Naive B cell (primary cell): ENCODE results near the gene BTG2. TPM values are rescaled to one million over a fixed set of nuclear protein-coding genes. Genes with fewer than 3 reads are reported as not detected.
"Not testable (repeated sequence)": the region's sequence is repeated elsewhere in the genome, so short reads cannot be mapped to it uniquely, and the experiment has no call there.

Experiments used
- ATAC-seq, 2 donors: fragments of 150-1000 bp; cut with Tn5 transposase; 2 replicates each; pipeline ENCODE4 v1.10.0; 2021; ENCODE audit warnings: low read depth in 2 of 2, mild to moderate bottlenecking in 2 of 2, moderate library complexity in 2 of 2
- DNase-seq: peaks from one replicate; pipeline ENCODE4 v3.0.0; 2022
- H3K27ac Mint-ChIP-seq, 6 donors: one replicate each; pipeline ENCODE4 v1.8.0; 2020 to 2022; ENCODE audit warnings: mild to moderate bottlenecking in 6 of 6, mixed read lengths in 6 of 6, moderate library complexity in 5 of 6, inconsistent platforms in 2 of 6
- H3K27me3 Mint-ChIP-seq, 3 donors: one replicate each; pipeline ENCODE4 v1.8.0; 2021 to 2022; ENCODE audit warnings: mixed read lengths in 3 of 3, mild to moderate bottlenecking in 1 of 3
- H3K36me3 Mint-ChIP-seq, 2 donors: one replicate each; pipeline ENCODE4 v1.8.0; 2020 to 2022; ENCODE audit warnings: mixed read lengths in 2 of 2, inconsistent platforms in 1 of 2, mild to moderate bottlenecking in 1 of 2
- H3K4me1 Mint-ChIP-seq, 3 donors: one replicate each; pipeline ENCODE4 v1.8.0; 2020 to 2022; ENCODE audit warnings: mixed read lengths in 3 of 3, inconsistent platforms in 1 of 3, mild to moderate bottlenecking in 1 of 3, moderate library complexity in 1 of 3
- H3K4me3 Mint-ChIP-seq, 8 donors: one replicate each; pipeline ENCODE4 v1.8.0; 2020 to 2022; ENCODE audit warnings: mild to moderate bottlenecking in 8 of 8, mixed read lengths in 8 of 8, moderate library complexity in 8 of 8, inconsistent platforms in 2 of 8
- H3K9me3 Mint-ChIP-seq, 7 donors: one replicate each; pipeline ENCODE4 v1.8.0; 2020 to 2022; ENCODE audit warnings: mixed read lengths in 7 of 7, mild to moderate bottlenecking in 5 of 7, inconsistent platforms in 2 of 7, moderate library complexity in 1 of 7
- polyA plus RNA-seq, 6 donors: library from polyadenylated mRNA; unstranded; fragments of 300-500 nt; fragmentation: Illumina TruSeq; gene quantifications; one replicate each; pipeline ENCODE4 v1.2.3, GENCODE V29; 2021; ENCODE audit warnings: low read depth in 6 of 6

The BTG2 gene, protein sequence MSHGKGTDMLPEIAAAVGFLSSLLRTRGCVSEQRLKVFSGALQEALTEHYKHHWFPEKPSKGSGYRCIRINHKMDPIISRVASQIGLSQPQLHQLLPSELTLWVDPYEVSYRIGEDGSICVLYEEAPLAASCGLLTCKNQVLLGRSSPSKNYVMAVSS
- 100 to 1,000 TPM; 315 to 687 (median 417) TPM for polyA plus RNA-seq

DNA sequence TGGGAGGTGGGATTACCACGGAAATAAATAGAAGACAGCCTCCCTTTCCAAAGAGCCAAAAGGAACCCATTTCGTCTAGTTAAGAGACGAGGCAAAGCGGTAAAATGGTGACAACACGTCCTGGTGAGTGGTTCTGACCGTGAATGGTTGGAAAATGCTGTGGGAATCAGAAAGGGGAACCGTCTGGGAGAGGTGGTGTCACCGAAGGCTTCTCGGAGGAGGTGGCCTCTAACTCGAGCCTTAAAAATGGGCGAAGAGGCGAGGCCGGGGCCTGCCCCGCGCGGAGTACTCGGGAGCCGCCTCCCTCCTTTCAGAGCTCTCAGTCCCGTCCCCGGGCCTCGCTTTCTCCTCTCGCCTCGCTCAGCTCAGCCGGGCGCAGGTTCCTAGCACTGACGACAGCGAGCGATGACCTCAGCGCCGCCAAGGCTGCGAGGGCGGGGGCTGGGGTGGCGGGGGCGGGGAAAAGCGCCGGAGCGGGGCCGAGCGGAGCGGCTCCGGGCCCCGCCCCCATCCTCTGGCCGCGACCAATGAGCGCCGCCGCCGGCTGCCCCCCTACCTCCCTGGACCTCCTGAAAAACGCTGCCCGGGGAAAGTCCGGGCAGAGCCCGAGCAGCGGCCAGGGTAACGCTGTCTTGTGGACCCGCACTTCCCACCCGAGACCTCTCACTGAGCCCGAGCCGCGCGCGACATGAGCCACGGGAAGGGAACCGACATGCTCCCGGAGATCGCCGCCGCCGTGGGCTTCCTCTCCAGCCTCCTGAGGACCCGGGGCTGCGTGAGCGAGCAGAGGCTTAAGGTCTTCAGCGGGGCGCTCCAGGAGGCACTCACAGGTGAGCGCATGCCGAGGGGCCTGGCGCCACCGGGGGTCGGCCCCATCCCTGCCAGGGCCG lies at the start of gene BTG2:
Gene BTG2, plus strand, starts transcription at position 601 of the 890 bp plus-strand sequence. Its CDS starts 88 bp downstream, at position 689.
- ATAC-seq (peak; percentile 80 to 81), DNase-seq (peak; percentile 92)
- peak within 1 kb of the TSS; percentile 99 to 100 (median 100) for H3K27ac Mint-ChIP-seq
- peak within 1 kb of the TSS; percentile 95 to 100 (median 98) for H3K4me3 Mint-ChIP-seq
- H3K27me3 Mint-ChIP-seq = no peaks in the 10 kb centered on the region
- peaks cover 35 to 39% of the 10 kb centered on the region in 2 donors for H3K36me3 Mint-ChIP-seq
- peaks cover 75 to 85% (median 78%) of the 10 kb centered on the region in 3 donors for H3K4me1 Mint-ChIP-seq
- no peaks in the 10 kb centered on the region for H3K9me3 Mint-ChIP-seq

DNA sequence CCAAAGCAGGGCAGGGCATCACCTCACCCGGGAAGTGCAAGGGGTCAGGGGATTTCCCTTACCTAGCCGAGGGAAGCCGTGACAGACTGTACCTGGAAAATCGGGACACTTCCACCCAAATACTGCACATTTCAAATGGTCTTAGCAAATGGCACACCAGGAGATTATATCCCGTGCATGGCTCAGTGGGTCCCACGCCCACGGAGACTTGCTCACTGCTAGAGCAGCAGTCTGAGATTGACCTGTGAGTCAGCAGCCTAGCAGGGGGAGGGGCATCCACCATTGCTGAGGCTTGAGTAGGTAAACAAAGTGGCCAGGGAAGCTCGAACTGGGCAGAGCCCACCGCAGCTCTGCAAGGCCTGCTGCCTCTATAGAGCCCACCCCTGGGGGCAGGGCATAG lies 48.7 kb upstream of the BTG2 start:
- DNase-seq, ATAC-seq, H3K4me1 Mint-ChIP-seq, H3K27ac Mint-ChIP-seq, H3K4me3 Mint-ChIP-seq: not testable (repeated sequence)
- peaks cover 0 to 20% of the 10 kb centered on the region in 2 donors for H3K36me3 Mint-ChIP-seq
- peaks cover 18 to 53% (median 23%) of the 10 kb centered on the region in 3 donors for H3K27me3 Mint-ChIP-seq
- H3K9me3 Mint-ChIP-seq = peaks cover 7 to 29% (median 18%) of the 10 kb centered on the region in 7 donors

DNA sequence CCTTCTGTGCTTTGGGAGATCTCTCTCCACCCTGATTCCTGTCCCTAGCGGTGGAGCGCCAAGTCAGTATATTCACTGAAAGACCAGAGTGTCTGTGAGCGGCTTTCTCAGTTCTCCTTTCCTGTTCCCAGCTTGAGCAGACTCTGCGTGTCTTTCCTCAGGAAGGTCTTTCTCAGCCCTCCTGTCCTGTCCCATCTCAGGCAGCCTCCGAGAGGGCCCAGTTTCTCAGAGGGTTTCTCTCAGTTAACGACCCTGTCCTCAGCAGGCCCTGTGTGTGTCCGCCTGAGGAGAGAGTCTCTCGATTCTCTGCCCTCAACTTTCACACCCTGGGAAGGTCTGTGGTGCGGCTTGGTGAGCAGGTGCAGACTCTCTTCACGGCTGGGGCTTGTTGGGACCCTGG lies 41.8 kb upstream of the BTG2 start:
- no peak for ATAC-seq
- Mint-ChIP-seq H3K4me1 (peaks cover 15 to 25% (median 21%) of the 10 kb centered on the region in 3 donors), H3K9me3 (no peaks in the 10 kb centered on the region), H3K4me3 (no peak overlapping the region), H3K27me3 (peaks cover 0 to 21% (median 0%) of the 10 kb centered on the region in 3 donors), H3K36me3 (no peaks in the 10 kb centered on the region), H3K27ac (peak overlapping the region in 1 of 6 donors; percentile 44)
- DNase-seq = no peak

DNA sequence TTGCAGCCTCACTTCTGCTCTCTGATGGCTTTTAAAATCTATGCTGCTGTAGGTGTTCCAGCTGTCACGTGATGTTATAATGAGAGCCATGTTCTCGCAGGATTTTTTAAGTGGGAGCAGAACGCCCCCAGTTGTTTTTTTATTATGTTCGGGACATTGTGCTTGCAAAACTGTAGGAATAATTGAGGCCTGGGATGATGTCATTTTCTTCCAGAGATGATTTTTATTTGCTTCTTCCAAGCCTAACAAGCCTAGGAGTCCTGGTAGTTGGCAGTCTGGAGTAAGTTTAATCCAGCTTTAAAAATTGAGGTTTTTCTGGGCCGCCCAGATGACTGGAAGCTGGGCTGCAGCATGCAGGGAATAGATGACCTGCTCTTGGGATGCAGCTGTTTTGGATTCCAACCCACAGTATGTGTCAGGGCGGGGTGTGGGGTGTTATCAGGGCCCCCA lies 41.2 kb upstream of the BTG2 start:
- peaks cover 15 to 25% (median 21%) of the 10 kb centered on the region in 3 donors for H3K4me1 Mint-ChIP-seq
- peaks cover 0 to 19% (median 0%) of the 10 kb centered on the region in 3 donors for H3K27me3 Mint-ChIP-seq
- no peaks in the 10 kb centered on the region for H3K9me3 Mint-ChIP-seq
- peak overlapping the region in 1 of 8 donors; percentile 16 for H3K4me3 Mint-ChIP-seq
- H3K36me3 Mint-ChIP-seq = no peaks in the 10 kb centered on the region
- DNase-seq (no peak), ATAC-seq (no peak)
- no peak overlapping the region for H3K27ac Mint-ChIP-seq

DNA sequence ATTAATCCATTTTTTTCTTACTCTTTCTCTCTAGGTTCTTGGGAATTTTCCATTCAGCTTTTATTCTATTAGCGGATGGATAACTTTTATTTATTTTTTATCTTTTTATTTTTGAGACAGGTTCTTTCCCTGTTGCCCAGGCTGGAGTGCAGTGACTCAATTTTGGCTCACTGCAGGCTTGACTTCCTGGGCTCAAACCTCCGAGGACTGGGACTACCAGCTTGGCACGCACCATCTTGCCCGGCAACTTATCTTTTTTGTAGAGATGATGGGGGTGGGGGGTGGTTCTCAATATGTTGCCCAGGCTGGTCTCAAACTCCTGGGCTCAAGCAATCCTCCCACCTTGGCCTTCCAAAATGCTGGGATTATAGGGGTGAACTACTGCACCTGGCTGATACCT lies 39.8 kb upstream of the BTG2 start:
- no peak for ATAC-seq
- H3K36me3 Mint-ChIP-seq = no peaks in the 10 kb centered on the region
- peak overlapping the region in 1 of 6 donors; percentile 87 for H3K27ac Mint-ChIP-seq
- H3K4me3 Mint-ChIP-seq = peak overlapping the region in 3 of 8 donors; percentile 50 to 69 (median 61)
- DNase-seq = no peak
- H3K4me1 Mint-ChIP-seq = peaks cover 15 to 31% (median 28%) of the 10 kb centered on the region in 3 donors
- H3K9me3 Mint-ChIP-seq = no peaks in the 10 kb centered on the region
- H3K27me3 Mint-ChIP-seq = peaks cover 0 to 16% (median 0%) of the 10 kb centered on the region in 3 donors

DNA sequence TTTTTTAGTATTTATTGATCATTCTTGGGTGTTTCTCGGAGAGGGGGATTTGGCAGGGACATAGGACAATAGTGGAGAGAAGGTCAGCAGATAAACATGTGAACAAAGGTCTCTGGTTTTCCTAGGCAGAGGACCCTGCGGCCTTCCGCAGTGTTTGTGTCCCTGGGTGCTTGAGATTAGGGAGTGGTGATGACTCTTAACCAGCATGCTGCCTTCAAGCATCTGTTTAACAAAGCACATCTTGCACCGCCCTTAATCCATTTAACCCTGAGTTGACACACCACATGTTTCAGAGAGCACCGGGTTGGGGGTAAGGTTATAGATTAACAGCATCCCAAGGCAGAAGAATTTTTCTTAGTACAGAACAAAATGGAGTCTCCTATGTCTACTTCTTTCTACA lies 39.2 kb upstream of the BTG2 start:
- not testable (repeated sequence) for DNase-seq, H3K36me3 Mint-ChIP-seq, ATAC-seq, H3K9me3 Mint-ChIP-seq
- Mint-ChIP-seq H3K4me3 (peak overlapping the region in 4 of 8 donors; percentile 19 to 69 (median 37)), H3K4me1 (peaks cover 21 to 37% (median 34%) of the 10 kb centered on the region in 3 donors), H3K27me3 (peaks cover 0 to 10% (median 0%) of the 10 kb centered on the region in 3 donors), H3K27ac (peak overlapping the region in 1 of 6 donors; percentile 87)

DNA sequence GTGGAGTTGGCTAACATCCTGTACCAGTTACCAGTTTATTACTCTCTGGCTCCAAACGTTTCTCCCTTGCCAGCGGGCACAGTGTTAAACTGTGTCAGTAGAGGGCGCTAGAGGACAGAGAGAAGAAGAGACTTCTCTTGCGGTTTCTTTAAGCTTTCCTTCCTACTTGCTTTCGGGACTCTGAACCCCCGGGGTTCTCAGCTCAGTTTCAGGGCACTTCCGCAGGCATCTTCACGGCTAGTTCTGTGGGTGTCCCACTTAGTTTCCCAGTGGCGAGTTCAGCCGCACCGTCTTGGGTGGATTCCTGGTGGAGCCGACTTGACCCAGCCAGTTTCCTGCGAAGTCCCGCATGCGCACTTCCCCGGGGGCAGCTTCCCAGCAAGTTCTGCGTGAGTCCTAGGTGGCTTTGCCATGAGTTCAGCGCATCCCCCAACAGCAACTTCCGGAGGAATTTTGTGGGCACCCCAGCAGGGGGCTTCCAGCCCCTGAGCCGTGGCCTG lies 37.9 kb upstream of the BTG2 start:
- ATAC-seq (peak; percentile 63 to 69), DNase-seq (peak; percentile 84)
- Mint-ChIP-seq H3K9me3 (no peaks in the 10 kb centered on the region), H3K36me3 (no peaks in the 10 kb centered on the region), H3K27ac (peak overlapping the region; percentile 61 to 92 (median 74)), H3K4me3 (peak overlapping the region; percentile 85 to 95 (median 91)), H3K4me1 (peaks cover 29 to 48% (median 39%) of the 10 kb centered on the region in 3 donors), H3K27me3 (no peaks in the 10 kb centered on the region)

DNA sequence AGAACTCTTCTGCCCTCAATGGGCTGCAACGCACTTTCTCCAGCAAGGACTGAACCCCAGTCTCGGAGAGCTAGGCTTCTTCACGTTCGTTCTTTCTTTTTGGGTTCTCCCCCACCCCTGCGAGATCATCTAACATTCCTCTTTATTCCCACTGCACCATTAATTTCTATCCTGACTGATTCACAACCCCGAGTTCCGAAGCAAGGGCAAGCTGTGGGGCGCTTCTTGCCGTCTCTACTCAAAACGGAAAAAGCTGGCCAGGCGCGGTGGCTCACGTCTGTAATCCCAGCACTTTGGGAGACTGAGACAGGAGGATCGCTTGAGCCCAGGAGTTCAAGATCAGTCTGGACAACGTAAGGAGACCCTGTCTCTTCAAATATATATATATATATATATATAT lies 37.4 kb upstream of the BTG2 start:
- H3K36me3 Mint-ChIP-seq = no peaks in the 10 kb centered on the region
- H3K27ac Mint-ChIP-seq = peak overlapping the region; percentile 61 to 91 (median 80)
- no peaks in the 10 kb centered on the region for H3K27me3 Mint-ChIP-seq
- H3K9me3 Mint-ChIP-seq = no peaks in the 10 kb centered on the region
- DNase-seq = no peak
- ATAC-seq = no peak
- H3K4me3 Mint-ChIP-seq = peak overlapping the region; percentile 85 to 95 (median 91)
- H3K4me1 Mint-ChIP-seq = peaks cover 29 to 53% (median 42%) of the 10 kb centered on the region in 3 donors

DNA sequence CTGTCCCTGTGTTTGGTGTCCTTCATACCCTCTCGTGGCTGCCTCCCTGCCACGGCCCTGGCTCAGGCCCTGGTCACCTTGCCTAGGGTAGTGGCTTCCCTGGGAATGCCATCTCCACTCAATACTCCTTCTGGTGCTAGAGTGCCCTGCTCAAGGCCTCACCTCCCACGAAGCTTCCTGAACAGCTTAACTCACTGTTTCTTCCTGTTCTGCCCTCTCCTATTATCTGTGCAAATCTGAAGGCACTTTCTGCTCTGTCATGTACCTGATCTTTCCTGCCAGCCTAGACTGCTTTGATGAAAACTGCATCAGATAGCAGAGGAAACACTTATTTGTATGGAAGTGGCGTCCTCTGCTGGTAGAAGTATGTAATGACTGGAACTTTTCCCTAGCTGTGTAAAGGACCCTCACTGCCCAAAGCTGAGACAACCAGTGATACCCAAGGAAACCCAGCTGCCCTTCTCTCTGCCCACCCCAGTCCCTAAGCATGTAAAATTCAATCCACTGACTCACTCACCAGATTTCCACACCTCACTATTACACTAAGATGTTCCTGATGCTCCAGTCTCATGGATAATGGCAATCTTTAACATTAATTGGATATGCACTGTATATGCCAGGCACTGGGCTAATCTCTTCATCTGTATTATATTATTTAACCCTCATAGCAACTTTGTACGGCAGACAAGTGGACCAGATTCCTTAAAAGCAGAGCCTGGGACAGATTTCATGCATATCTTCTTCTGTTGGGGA lies 36.2 kb upstream of the BTG2 start:
- DNase-seq (peak; percentile 66), ATAC-seq (peak in 1 of 2 donors; percentile 7)

DNA sequence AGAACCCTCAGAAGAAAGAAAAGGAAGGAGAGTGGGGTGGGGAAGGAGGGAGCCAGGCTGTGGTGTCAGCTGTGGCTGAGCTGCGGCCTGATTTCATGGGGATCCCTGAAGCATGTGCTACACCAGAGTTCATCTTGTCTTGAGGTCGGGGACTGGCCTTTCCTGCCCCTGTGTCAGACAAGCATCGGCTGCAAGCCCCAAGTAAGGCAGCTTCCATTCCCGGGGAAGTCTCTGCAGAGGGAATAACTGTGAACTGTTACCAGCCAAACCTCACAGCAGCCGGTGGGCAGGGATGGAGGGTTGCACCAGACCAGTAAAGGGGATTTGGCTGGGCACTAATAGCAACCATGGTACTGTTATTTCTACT lies 35.7 kb upstream of the BTG2 start:
- Mint-ChIP-seq H3K27me3 (no peaks in the 10 kb centered on the region), H3K36me3 (no peaks in the 10 kb centered on the region), H3K27ac (no peak overlapping the region), H3K4me3 (no peak overlapping the region), H3K9me3 (no peaks in the 10 kb centered on the region), H3K4me1 (peaks cover 40 to 70% (median 60%) of the 10 kb centered on the region in 3 donors)
- DNase-seq (no peak), ATAC-seq (no peak)

More for the DNA sequence above, 36.2 kb upstream of the BTG2 start:
- H3K27me3 Mint-ChIP-seq = no peaks in the 10 kb centered on the region
- H3K36me3 Mint-ChIP-seq = no peaks in the 10 kb centered on the region
- H3K4me1 Mint-ChIP-seq = peaks cover 36 to 64% (median 54%) of the 10 kb centered on the region in 3 donors
- H3K4me3 Mint-ChIP-seq = no peak overlapping the region
- no peaks in the 10 kb centered on the region for H3K9me3 Mint-ChIP-seq
- H3K27ac Mint-ChIP-seq = no peak overlapping the region

DNA sequence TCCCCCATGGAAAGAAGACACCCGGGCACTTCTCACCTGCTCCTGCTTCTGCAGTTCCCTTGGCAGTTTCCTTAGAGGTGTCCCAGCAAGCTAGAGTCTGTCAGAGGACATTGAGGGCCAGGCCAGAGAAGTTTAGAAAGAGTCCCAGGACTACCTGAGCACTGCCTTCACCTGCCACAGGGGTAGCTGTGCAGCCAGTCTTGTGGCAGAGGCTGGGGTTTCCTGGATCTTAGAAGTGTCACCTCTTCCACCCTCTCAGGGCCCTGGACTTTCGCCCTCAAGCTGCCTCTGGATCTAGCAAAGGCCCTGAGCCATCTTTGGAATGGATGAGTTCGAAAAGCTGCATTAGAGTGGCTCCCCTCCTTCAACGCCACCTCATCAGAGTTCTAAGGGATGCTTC lies 34.9 kb upstream of the BTG2 start:
- Mint-ChIP-seq H3K4me3 (peak overlapping the region in 1 of 8 donors; percentile 20), H3K27me3 (no peaks in the 10 kb centered on the region), H3K9me3 (no peaks in the 10 kb centered on the region), H3K36me3 (no peaks in the 10 kb centered on the region), H3K27ac (peak overlapping the region in 1 of 6 donors; percentile 89), H3K4me1 (peaks cover 48 to 76% (median 64%) of the 10 kb centered on the region in 3 donors)
- DNase-seq (no peak), ATAC-seq (no peak)

DNA sequence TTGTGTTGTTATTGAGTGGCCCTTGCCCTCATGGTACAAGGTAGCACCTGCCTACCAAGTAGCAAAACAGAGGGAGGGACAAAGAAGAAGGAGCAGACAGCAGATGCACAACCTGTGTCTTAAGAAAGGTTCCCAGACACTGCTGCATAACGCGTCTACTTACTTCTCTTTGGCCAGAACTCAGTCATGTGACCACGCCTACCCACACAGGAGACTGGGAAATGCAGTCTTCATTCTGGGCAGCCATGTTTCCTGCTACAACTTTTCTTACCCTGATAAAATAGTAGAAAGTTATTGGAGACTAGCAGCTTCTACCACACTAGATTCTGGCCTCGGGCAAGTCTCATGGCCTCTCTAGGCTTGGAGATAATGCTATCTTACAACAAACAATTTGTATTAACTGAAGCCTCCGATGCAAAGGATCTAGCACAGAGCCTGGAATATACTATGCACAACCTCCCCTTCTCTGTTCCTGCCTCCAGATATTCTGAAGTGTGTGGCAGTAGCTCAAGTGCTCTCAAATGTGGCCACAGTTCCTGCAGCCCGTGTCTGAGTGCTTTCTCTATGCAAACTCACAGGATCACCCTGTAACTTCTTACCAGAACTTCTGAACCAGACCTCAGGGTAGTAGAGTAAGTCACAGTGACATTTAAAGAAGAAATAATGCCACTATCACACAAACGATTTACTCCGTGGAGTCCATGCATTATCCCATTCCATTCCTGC lies 34.1 kb upstream of the BTG2 start:
- ATAC-seq = peak; percentile 48 to 53
- H3K9me3 Mint-ChIP-seq = no peaks in the 10 kb centered on the region
- peak overlapping the region in 4 of 6 donors; percentile 83 to 89 (median 86) for H3K27ac Mint-ChIP-seq
- H3K36me3 Mint-ChIP-seq = no peaks in the 10 kb centered on the region
- H3K4me3 Mint-ChIP-seq = peak overlapping the region in 2 of 8 donors; percentile 52 to 56
- no peaks in the 10 kb centered on the region for H3K27me3 Mint-ChIP-seq
- peak; percentile 74 for DNase-seq
- peaks cover 43 to 75% (median 63%) of the 10 kb centered on the region in 3 donors for H3K4me1 Mint-ChIP-seq
